ENCODE measurements around the gene LAMP1.
"Not testable (repeated sequence)": the region's sequence is repeated elsewhere in the genome, so short reads cannot be mapped to it uniquely, and the experiment has no call there.

LAMP1 gene

GRCh38 chr13:113356596-113356995, 59.6 kb downstream of the LAMP1 start:
- no peak for DNase-seq (ENCODE audit: low read depth)

GRCh38 chr13:113357529-113357928, 60.5 kb downstream of the LAMP1 start:
- DNase-seq (ENCODE audit: low read depth), result peak; percentile 54

GRCh38 chr13:113358653-113359190, 61.7 kb downstream of the LAMP1 start:
- DNase-seq (ENCODE audit: low read depth), result no peak

- no peak for DNase-seq (ENCODE audit: low read depth)
Measured at GRCh38 chr13:113359571-113359970, 62.5 kb downstream of the LAMP1 start.

GRCh38 chr13:113360446-113360845, 63.4 kb downstream of the LAMP1 start:
- DNase-seq (ENCODE audit: low read depth), result no peak

GRCh38 chr13:113361406-113361805, 64.4 kb downstream of the LAMP1 start:
- DNase-seq (ENCODE audit: low read depth), result no peak

- no peak for DNase-seq (ENCODE audit: low read depth)
Measured at GRCh38 chr13:113364311-113364889, 67.4 kb downstream of the LAMP1 start.

GRCh38 chr13:113364901-113365582, 68.0 kb downstream of the LAMP1 start:
- no peak for DNase-seq (ENCODE audit: low read depth)

GRCh38 chr13:113365583-113365970, 68.5 kb downstream of the LAMP1 start:
- DNase-seq (ENCODE audit: low read depth), result no peak

GRCh38 chr13:113365971-113366588, 69.0 kb downstream of the LAMP1 start:
- DNase-seq (ENCODE audit: low read depth), result no peak

- DNase-seq (ENCODE audit: low read depth), result no peak
Measured at GRCh38 chr13:113367020-113367560, 70.1 kb downstream of the LAMP1 start.

GRCh38 chr13:113367771-113368170, 70.7 kb downstream of the LAMP1 start:
- DNase-seq (ENCODE audit: low read depth), result no peak

- DNase-seq (ENCODE audit: low read depth), result not testable (repeated sequence)
Measured at GRCh38 chr13:113368353-113368752, 71.3 kb downstream of the LAMP1 start.

- no peak for DNase-seq (ENCODE audit: low read depth)
Measured at GRCh38 chr13:113369189-113369588, 72.2 kb downstream of the LAMP1 start.

GRCh38 chr13:113369881-113370280, 72.8 kb downstream of the LAMP1 start:
- no peak for DNase-seq (ENCODE audit: low read depth)

GRCh38 chr13:113371061-113371460, 74.0 kb downstream of the LAMP1 start:
- no peak for DNase-seq (ENCODE audit: low read depth)

GRCh38 chr13:113371701-113372100, 74.7 kb downstream of the LAMP1 start:
- not testable (repeated sequence) for DNase-seq (ENCODE audit: low read depth)
